Measurements from ENCODE around the gene CACNA2D1. TPM values are rescaled to one million over a fixed set of nuclear protein-coding genes. Genes with fewer than 3 reads are reported as not detected.

CACNA2D1 gene
- total and polyA plus RNA-seq, 9 of the 15 experiments (the other 6 are each of a cell fraction or from before 2014, with no cell fraction given), result 0.49 TPM; not detected in 8

- Histone ChIP-seq H3K9ac (ENCODE audit: insufficient read depth in 1 of 2, low read depth in 2 of 2, low read length in 2 of 2) (no peak overlapping the region), H3K27ac (ENCODE audit: extremely low read depth, low read depth, low read length) (no peak overlapping the region), H3K36me3 (ENCODE audit: control insufficient read depth, insufficient read depth, low read length) (no peaks in the 10 kb centered on the region), H3K9me1 (ENCODE audit: control insufficient read depth, insufficient read depth, low read length) (no peaks in the 10 kb centered on the region), H3K9me3 (replicated peaks; ENCODE audit: control insufficient read depth, insufficient read depth, low read depth, low read length) (no peaks in the 10 kb centered on the region; the same call in 1 of the 2 replicates), H4K20me1 (replicated peaks; ENCODE audit: control insufficient read depth, insufficient read depth, low read length) (no peaks in the 10 kb centered on the region), H3K4me1 (replicated peaks in 1 of 2; ENCODE audit: control insufficient read depth in 2 of 2, insufficient read depth in 2 of 2, low read length in 2 of 2) (no peaks in the 10 kb centered on the region), H3K4me3 (no peak overlapping the region), H3K4me2 (ENCODE audit: insufficient read depth, low read length) (no peak overlapping the region), H3K79me2 (ENCODE audit: control insufficient read depth, insufficient read depth, low read length) (no peaks in the 10 kb centered on the region), H2AFZ (ENCODE audit: low read depth, low read length) (no peak overlapping the region), H3K27me3 (ENCODE audit: control insufficient read depth in 2 of 2, insufficient read depth in 2 of 2, low read length in 2 of 2) (no peaks in the 10 kb centered on the region)
- CTCF ChIA-PET (ENCODE audit: low intra/inter-chr PET ratio), result no interaction called here
- POLR2A ChIA-PET, result no interaction called here
- no peak for ATAC-seq
- intact Hi-C loops (cut with micrococcal nuclease) (no loop called here), in situ Hi-C loops (cut with MboI) (no loop called here)
- DNase-seq (ENCODE audit: extremely low read depth in 1 of 4, low spot score in 3 of 4), result peak in 1 of 4 experiments; percentile 1
- TF ChIP-seq RAD21 (CRISPR knock-in tag; conservative IDR thresholded peaks at IDR 0.05 in 1 of 2, IDR thresholded peaks at IDR 0.05 in 1 of 2) (peak; percentile 7 to 34; a peak in 2 of 4 replicates), SP1 (CRISPR knock-in tag; IDR thresholded peaks at IDR 0.05) (no peak), CTCF (IDR thresholded peaks at IDR 0.05 in 2 of 3, conservative IDR thresholded peaks at IDR 0.05 in 1 of 3; ENCODE audit: insufficient read depth in 2 of 3, low read depth in 1 of 3, low read length in 3 of 3) (peak in 1 of 3 experiments; percentile 13; a peak in 1 of 6 replicates)
- no TSS peak for BruUV-seq (replicated peaks)
- WGBS (ENCODE audit: insufficient coverage, low coverage, missing lambda C conversion rate), result 0% methylated on average over 1 of the region's 1 CpG
- FAIRE-seq, result no peak
Observed at GRCh38 chr7:82017334-82017943, 426.1 kb downstream of the CACNA2D1 start.

All from K562 (cell line).